GM12878 (cell line): ENCODE data around the gene OR12D1. TPM values are rescaled to one million over a fixed set of nuclear protein-coding genes. Genes with fewer than 3 reads are reported as not detected.

Source experiments
- polyA plus RNA-seq, 11 experiments: library from polyadenylated mRNA; depleted of rRNA in 4 of 11; unstranded in 6 of 11; stranded (reverse) in 5 of 11; fragments of >200 nt; fragmentation: Nextera tagmentation in 4 of 11; fragmentation: Illumina TruSeq in 1 of 11; extraction: Ambion mirVana in 4 of 11; extraction: Trizol in 1 of 11; gene quantifications; 1 replicate in 1 of 11; 2 replicates in 10 of 11; pipeline versions ENCODE4 v1.2.1 to v1.2.3, GENCODE V29; 2011 to 2016; ENCODE audit warnings: inconsistent platforms in 2 of 11, missing spikeins in 2 of 11, low read depth in 1 of 11
- total RNA-seq, 4 experiments: library from RNA; depleted of rRNA in 3 of 4; stranded (reverse); fragments of >200 nt in 3 of 4; fragmentation: Illumina TruSeq in 1 of 4; extraction: Trizol in 1 of 4; gene quantifications; 2 replicates each; pipeline versions ENCODE4 v1.2.1 to v1.2.3, GENCODE V29; 2013 to 2021

OR12D1 gene
- total and polyA plus RNA-seq, 10 of the 15 experiments (the other 5 are each of a cell fraction or from before 2014, with no cell fraction given) = not detected

Other genes starting within 250 kb of the OR12D1 start
Only the 7 nearest of the 13 such genes appear.
- gene OR5V1, start 46.1 kb upstream of the OR12D1 start, total RNA-seq (2014; rRNA removed) = not detected in 2 replicates
- not detected in 2 replicates for gene OR5V1, start 46.1 kb upstream of the OR12D1 start, total RNA-seq (2014; rRNA removed; fragmentation: Illumina TruSeq; extraction: Trizol)
- not detected in 2 replicates for gene OR5V1, start 46.1 kb upstream of the OR12D1 start, total RNA-seq (2021)
- not detected in 2 replicates for gene OR5V1, start 46.1 kb upstream of the OR12D1 start, polyA plus RNA-seq (2011; rRNA removed)
- gene OR5V1, start 46.1 kb upstream of the OR12D1 start, polyA plus RNA-seq (2014; fragmentation: Illumina TruSeq; extraction: Trizol) = not detected in 2 replicates
- gene OR5V1, start 46.1 kb upstream of the OR12D1 start, polyA plus RNA-seq (2014; fragmentation: Nextera tagmentation; extraction: Ambion mirVana) = not detected
- gene OR5V1, start 46.1 kb upstream of the OR12D1 start, polyA plus RNA-seq (2014; rRNA removed) = not detected in 2 replicates
- gene OR5V1, start 46.1 kb upstream of the OR12D1 start, polyA plus RNA-seq (2016; fragmentation: Nextera tagmentation; extraction: Ambion mirVana) = not detected
- not detected in 2 replicates for gene OR12D3, start 39.6 kb upstream of the OR12D1 start, total RNA-seq (2014; rRNA removed)
- gene OR12D3, start 39.6 kb upstream of the OR12D1 start, total RNA-seq (2014; rRNA removed; fragmentation: Illumina TruSeq; extraction: Trizol) = not detected in 2 replicates
- not detected in 2 replicates for gene OR12D3, start 39.6 kb upstream of the OR12D1 start, total RNA-seq (2021)
- gene OR12D3, start 39.6 kb upstream of the OR12D1 start, polyA plus RNA-seq (2011; rRNA removed) = not detected in 2 replicates
- not detected in 2 replicates for gene OR12D3, start 39.6 kb upstream of the OR12D1 start, polyA plus RNA-seq (2014; fragmentation: Illumina TruSeq; extraction: Trizol)
- not detected for gene OR12D3, start 39.6 kb upstream of the OR12D1 start, polyA plus RNA-seq (2014; fragmentation: Nextera tagmentation; extraction: Ambion mirVana)
- gene OR12D3, start 39.6 kb upstream of the OR12D1 start, polyA plus RNA-seq (2014; rRNA removed) = not detected in 2 replicates
- gene OR12D3, start 39.6 kb upstream of the OR12D1 start, polyA plus RNA-seq (2016; fragmentation: Nextera tagmentation; extraction: Ambion mirVana) = not detected
- not detected in 2 replicates for gene OR12D2, start 19.3 kb upstream of the OR12D1 start, total RNA-seq (2014; rRNA removed)
- not detected in 2 replicates for gene OR12D2, start 19.3 kb upstream of the OR12D1 start, total RNA-seq (2014; rRNA removed; fragmentation: Illumina TruSeq; extraction: Trizol)
- not detected in 2 replicates for gene OR12D2, start 19.3 kb upstream of the OR12D1 start, total RNA-seq (2021)
- gene OR12D2, start 19.3 kb upstream of the OR12D1 start, polyA plus RNA-seq (2011; rRNA removed) = not detected in 2 replicates
- not detected in 2 replicates for gene OR12D2, start 19.3 kb upstream of the OR12D1 start, polyA plus RNA-seq (2014; fragmentation: Illumina TruSeq; extraction: Trizol)
- not detected for gene OR12D2, start 19.3 kb upstream of the OR12D1 start, polyA plus RNA-seq (2014; fragmentation: Nextera tagmentation; extraction: Ambion mirVana)
- gene OR12D2, start 19.3 kb upstream of the OR12D1 start, polyA plus RNA-seq (2014; rRNA removed) = not detected in 2 replicates
- not detected for gene OR12D2, start 19.3 kb upstream of the OR12D1 start, polyA plus RNA-seq (2016; fragmentation: Nextera tagmentation; extraction: Ambion mirVana)
- gene OR10C1, start 24.4 kb downstream of the OR12D1 start, total RNA-seq (2014; rRNA removed) = not detected in 2 replicates
- gene OR10C1, start 24.4 kb downstream of the OR12D1 start, total RNA-seq (2014; rRNA removed; fragmentation: Illumina TruSeq; extraction: Trizol) = not detected in 2 replicates
- not detected in 2 replicates for gene OR10C1, start 24.4 kb downstream of the OR12D1 start, total RNA-seq (2021)
- not detected in 2 replicates for gene OR10C1, start 24.4 kb downstream of the OR12D1 start, polyA plus RNA-seq (2011; rRNA removed)
- not detected in 2 replicates for gene OR10C1, start 24.4 kb downstream of the OR12D1 start, polyA plus RNA-seq (2014; fragmentation: Illumina TruSeq; extraction: Trizol)
- gene OR10C1, start 24.4 kb downstream of the OR12D1 start, polyA plus RNA-seq (2014; fragmentation: Nextera tagmentation; extraction: Ambion mirVana) = not detected
- gene OR10C1, start 24.4 kb downstream of the OR12D1 start, polyA plus RNA-seq (2014; rRNA removed) = not detected in 2 replicates
- not detected for gene OR10C1, start 24.4 kb downstream of the OR12D1 start, polyA plus RNA-seq (2016; fragmentation: Nextera tagmentation; extraction: Ambion mirVana)
- not detected in 2 replicates for gene OR11A1, start 42.1 kb downstream of the OR12D1 start, total RNA-seq (2014; rRNA removed)
- gene OR11A1, start 42.1 kb downstream of the OR12D1 start, total RNA-seq (2014; rRNA removed; fragmentation: Illumina TruSeq; extraction: Trizol) = not detected in 2 replicates
- not detected in 2 replicates for gene OR11A1, start 42.1 kb downstream of the OR12D1 start, total RNA-seq (2021)
- not detected in 2 replicates for gene OR11A1, start 42.1 kb downstream of the OR12D1 start, polyA plus RNA-seq (2011; rRNA removed)
- not detected in 2 replicates for gene OR11A1, start 42.1 kb downstream of the OR12D1 start, polyA plus RNA-seq (2014; fragmentation: Illumina TruSeq; extraction: Trizol)
- not detected for gene OR11A1, start 42.1 kb downstream of the OR12D1 start, polyA plus RNA-seq (2014; fragmentation: Nextera tagmentation; extraction: Ambion mirVana)
- gene OR11A1, start 42.1 kb downstream of the OR12D1 start, polyA plus RNA-seq (2014; rRNA removed) = not detected in 2 replicates
- gene OR11A1, start 42.1 kb downstream of the OR12D1 start, polyA plus RNA-seq (2016; fragmentation: Nextera tagmentation; extraction: Ambion mirVana) = not detected
- not detected in 2 replicates for gene OR2H1, start 42.2 kb downstream of the OR12D1 start, total RNA-seq (2014; rRNA removed)
- not detected in 2 replicates for gene OR2H1, start 42.2 kb downstream of the OR12D1 start, total RNA-seq (2014; rRNA removed; fragmentation: Illumina TruSeq; extraction: Trizol)
- gene OR2H1, start 42.2 kb downstream of the OR12D1 start, total RNA-seq (2021) = not detected in 2 replicates
- gene OR2H1, start 42.2 kb downstream of the OR12D1 start, polyA plus RNA-seq (2011; rRNA removed) = not detected in 2 replicates
- not detected in 2 replicates for gene OR2H1, start 42.2 kb downstream of the OR12D1 start, polyA plus RNA-seq (2014; fragmentation: Illumina TruSeq; extraction: Trizol)
- gene OR2H1, start 42.2 kb downstream of the OR12D1 start, polyA plus RNA-seq (2014; fragmentation: Nextera tagmentation; extraction: Ambion mirVana) = not detected
- gene OR2H1, start 42.2 kb downstream of the OR12D1 start, polyA plus RNA-seq (2014; rRNA removed) = not detected in 2 replicates
- not detected for gene OR2H1, start 42.2 kb downstream of the OR12D1 start, polyA plus RNA-seq (2016; fragmentation: Nextera tagmentation; extraction: Ambion mirVana)
- not detected in 2 replicates for gene MAS1L, start 73.0 kb downstream of the OR12D1 start, total RNA-seq (2014; rRNA removed)
- not detected in 2 replicates for gene MAS1L, start 73.0 kb downstream of the OR12D1 start, total RNA-seq (2014; rRNA removed; fragmentation: Illumina TruSeq; extraction: Trizol)
- not detected in 2 replicates for gene MAS1L, start 73.0 kb downstream of the OR12D1 start, total RNA-seq (2021)
- gene MAS1L, start 73.0 kb downstream of the OR12D1 start, polyA plus RNA-seq (2011; rRNA removed) = not detected in 2 replicates
- not detected in 2 replicates for gene MAS1L, start 73.0 kb downstream of the OR12D1 start, polyA plus RNA-seq (2014; fragmentation: Illumina TruSeq; extraction: Trizol)
- gene MAS1L, start 73.0 kb downstream of the OR12D1 start, polyA plus RNA-seq (2014; fragmentation: Nextera tagmentation; extraction: Ambion mirVana) = not detected
- gene MAS1L, start 73.0 kb downstream of the OR12D1 start, polyA plus RNA-seq (2014; rRNA removed) = not detected in 2 replicates
- gene MAS1L, start 73.0 kb downstream of the OR12D1 start, polyA plus RNA-seq (2016; fragmentation: Nextera tagmentation; extraction: Ambion mirVana) = not detected